IPS DF 4.7 (cell line): Measurements from ENCODE around the gene RNF148.
"Not testable (repeated sequence)": the region's sequence is repeated elsewhere in the genome, so short reads cannot be mapped to it uniquely, and the experiment has no call there.

ENCODE experiments used
- DNase-seq: peaks from one replicate; pipeline ENCODE4 v3.0.0-alpha.2; 2013; ENCODE audit warnings: low spot score; ENCODE audit errors: extremely low read depth

The RNF148 gene

DNA sequence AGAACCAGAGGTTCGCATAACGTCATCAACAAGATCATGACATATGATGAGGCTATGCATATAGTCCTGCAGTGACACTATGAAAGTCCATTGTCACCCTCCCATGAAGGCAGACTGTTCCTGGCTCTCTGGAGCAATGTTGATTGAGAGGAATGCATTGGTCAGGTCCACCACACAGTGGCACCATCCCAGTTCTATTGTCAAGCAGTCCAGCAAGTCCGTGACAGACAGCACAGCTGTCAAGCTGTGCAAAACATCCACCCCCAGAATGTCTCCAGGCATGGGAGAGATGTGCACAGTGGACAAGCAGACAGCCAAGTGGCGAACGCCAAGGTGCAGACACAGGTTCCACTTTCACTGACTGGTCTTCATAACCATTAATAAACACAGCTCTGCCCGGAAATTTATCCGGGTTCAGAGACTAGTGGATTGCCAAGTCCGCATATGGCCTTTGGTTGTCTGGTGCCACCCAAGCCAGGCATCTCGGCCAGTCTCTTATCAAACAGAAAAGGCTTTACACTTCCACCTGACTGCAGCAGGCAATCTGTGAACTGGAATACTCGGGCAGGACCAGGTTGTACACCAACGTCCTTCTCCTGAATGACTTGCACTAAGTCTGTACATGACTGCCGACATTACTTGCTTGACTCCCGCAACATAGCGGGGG, 11.0 kb downstream of the RNF148 start:
- DNase-seq: no peak

DNA sequence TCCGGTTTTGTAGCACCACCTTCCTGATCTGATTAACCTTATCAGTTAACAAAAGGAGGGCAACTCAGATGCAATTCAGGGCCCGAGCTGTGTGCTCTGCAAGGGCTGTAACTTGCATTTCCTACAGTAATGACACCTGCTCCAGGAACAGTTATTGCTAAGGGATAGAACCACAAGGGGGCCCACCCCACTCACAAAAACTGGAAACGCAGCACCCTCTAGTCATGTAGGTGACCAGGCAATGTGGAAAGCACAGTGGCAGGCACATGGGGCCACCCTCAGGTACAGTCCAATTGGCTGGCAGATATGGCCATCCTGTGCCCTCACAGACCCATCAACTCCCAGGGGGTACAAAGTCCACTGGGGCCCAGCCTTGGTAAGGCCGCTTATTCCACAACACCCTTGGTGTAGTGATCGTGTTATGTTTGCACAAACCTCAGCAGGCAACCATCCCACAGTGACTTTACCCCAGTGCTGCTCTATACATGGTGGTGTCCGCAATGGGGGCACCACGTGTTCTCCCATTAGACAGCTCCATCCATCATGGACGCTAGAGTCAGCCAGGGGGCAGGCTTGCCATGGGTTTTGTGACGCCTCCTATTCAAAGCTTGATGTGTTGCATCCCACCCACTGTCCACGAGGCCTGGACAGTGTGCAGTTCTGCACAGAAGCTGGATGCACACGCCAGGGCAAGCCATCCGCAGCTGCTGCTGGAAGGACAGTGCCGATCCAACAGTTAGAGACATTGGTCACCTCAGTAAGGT, 13.2 kb downstream of the RNF148 start:
- no peak for DNase-seq

DNA sequence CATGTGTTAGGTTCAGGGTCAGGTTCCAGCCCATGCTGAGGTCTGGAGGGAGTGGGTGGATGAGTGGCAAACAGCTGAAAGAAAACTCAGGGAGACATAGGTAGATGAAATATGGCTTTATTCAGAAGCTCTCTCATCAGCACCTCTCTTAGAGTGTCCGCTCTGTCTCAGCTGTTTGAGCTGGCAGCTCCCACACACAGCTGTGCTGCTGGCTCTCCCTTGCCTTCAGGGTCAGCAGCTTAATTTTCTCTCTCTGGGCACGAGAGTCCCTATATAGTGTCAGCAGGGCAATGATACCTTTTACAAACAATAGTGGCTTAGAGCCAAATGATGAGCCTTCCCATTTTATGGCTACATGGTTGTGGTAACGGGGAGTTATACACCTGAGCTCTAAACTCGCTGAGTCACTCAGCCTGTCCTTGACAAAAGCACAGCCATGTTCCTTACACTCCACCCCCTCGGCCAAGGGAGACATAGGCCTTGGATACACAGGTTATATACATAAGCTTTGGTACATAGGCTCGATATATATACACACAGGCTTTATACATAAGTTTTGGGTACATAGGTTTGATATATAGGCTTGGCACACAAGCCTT, 14.2 kb downstream of the RNF148 start:
- no peak for DNase-seq

DNA sequence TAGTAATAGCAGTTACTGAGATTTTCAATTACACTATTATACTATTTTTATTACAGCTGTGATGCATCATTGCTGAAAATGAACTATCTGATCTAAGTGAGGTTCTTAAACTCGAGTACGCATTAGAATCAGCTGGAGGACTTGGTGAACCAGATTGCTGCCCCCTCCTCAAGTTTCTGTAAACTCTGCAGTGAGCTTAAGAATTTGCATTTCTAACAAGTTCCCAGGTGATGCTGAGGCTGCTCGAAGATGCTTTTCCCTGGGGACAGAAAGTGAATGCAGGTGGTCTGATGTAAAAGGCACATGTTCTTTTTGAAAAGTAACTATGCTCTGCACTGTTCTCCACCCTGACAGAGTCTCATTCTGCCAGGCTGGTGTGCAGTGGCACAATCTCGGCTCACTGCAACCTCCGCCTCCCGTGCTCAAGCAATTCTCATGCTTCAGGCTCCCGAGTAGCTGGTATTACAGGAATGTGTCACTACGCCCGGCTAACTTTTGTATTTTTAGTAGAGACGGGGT, 16.3 kb downstream of the RNF148 start:
- DNase-seq: no peak

DNA sequence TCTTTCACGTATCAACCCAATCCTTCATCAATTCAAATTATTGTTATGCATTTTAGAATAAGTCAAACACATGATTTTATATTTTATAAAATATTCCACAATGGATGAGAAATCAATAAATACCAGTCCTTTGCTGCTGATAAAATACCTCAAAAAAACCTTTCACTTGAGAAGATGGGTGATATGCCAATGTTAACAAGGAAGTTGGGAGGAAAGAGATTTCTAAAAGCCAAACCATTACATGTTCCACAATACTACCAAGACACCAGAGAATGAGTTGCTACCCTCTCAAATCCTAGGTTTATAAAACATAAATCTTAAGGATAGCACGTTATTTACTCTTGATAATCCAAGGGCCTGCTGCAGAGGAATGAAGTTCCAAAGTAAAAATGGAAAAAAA, 18.2 kb downstream of the RNF148 start:
- DNase-seq: no peak

GRCh38 chr7:122682815-122683550, 19.7 kb downstream of the RNF148 start:
- DNase-seq: no peak

DNA sequence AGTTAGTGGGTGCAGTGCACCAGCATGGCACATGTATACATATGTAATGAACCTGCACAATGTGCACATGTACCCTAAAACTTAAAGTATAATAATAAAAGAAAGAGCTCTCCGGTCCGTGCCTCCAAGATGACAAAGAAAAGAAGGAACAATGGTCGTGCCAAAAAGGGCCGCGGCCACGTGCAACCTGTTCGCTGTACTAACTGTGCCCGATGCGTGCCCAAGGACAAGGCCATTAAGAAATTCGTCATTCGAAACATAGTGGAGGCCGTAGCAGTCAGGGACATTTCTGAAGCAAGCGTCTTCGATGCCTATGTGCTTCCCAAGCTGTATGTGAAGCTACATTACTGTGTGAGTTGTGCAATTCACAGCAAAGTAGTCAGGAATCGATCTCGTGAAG, 21.5 kb downstream of the RNF148 start:
- DNase-seq: not testable (repeated sequence)

- DNase-seq: no peak
These were observed 22.9 kb downstream of the RNF148 start for GRCh38 chr7:122679813-122680212.

DNA sequence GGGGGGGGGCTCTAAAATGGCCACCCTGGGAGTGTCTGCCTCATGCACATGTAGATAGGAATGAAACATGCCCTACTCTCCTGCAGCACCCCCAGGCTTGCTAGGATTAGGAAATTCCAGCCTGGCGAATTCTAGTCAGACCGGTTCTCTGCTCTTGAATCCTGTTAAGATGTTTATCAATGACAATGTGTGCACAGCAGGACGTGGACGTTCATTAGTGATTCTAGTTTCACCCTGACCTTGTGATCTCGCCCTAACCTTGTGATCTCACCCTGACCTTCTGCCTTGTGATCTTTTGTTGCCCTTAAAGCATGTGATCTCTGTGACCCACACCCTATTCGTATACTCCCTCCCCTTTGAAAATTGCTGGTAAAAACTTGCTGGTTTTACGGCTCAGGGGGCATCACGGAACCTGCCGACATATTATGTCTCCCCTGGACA, 23.4 kb downstream of the RNF148 start:
- DNase-seq: peak; percentile 100

- DNase-seq: no peak
These were observed 25.6 kb downstream of the RNF148 start for GRCh38 chr7:122677149-122677548.

- DNase-seq: no peak
These were observed 26.3 kb downstream of the RNF148 start for GRCh38 chr7:122676466-122676865.

GRCh38 chr7:122675621-122676020, 27.1 kb downstream of the RNF148 start:
- no peak for DNase-seq

GRCh38 chr7:122675011-122675410, 27.7 kb downstream of the RNF148 start:
- no peak for DNase-seq

DNA sequence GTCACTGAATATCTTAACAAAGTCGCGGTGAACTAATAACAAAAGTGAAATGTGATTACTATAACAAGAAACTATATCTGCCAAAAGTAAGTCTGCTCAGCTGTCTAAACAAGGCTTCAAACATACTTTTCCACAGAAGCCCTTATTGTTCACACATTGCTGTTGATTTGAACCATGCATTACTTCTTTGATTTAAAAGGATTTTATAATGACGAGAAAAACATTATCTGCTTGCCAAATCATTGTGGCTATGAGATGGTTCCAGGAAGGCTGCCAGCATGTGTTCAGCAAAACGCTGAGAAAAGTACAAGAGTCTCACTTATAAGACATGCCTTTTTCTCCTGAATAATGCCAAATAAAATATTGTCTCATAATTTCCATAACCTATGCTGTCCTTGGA, 28.2 kb downstream of the RNF148 start:
- DNase-seq: no peak

GRCh38 chr7:122673951-122674350, 28.8 kb downstream of the RNF148 start:
- no peak for DNase-seq

DNA sequence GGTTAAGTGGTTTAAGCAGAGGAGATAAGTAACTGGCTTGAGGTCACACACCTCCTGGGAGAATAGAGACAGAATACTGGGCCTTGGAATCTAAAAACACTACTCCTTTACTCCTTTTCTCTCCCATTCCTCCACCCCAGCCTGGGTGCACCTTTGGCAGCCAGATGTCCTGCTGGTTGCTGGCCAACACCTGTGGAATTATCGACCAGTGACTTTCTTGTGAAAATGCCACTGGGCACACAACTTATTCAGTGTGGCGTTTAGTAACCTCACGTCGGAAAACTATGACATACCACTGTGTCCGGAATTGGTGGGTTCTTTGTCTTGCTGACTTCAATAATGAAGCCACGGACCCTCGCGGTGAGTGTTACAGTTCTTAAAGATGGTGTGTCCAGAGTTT, 30.2 kb downstream of the RNF148 start:
- no peak for DNase-seq

GRCh38 chr7:122663733-122664132, 39.0 kb downstream of the RNF148 start:
- no peak for DNase-seq

GRCh38 chr7:122658856-122659255, 43.9 kb downstream of the RNF148 start:
- DNase-seq: no peak

- DNase-seq: no peak
These were observed 49.0 kb downstream of the RNF148 start for GRCh38 chr7:122653685-122654084.

- no peak for DNase-seq
These were observed 49.8 kb downstream of the RNF148 start for GRCh38 chr7:122652876-122653275.
